GM23338 (cell line): Measurements from ENCODE around the gene PTPRN2. TPM values are rescaled to one million over a fixed set of nuclear protein-coding genes. Genes with fewer than 3 reads are reported as not detected.

Source experiments
- ATAC-seq: fragments of 200-7000 bp; cut with Tn5 transposase; 3 replicates; pipeline ENCODE4 v1.9.1; 2020
- DNase-seq: peaks from one replicate; pipeline ENCODE4 v3.0.0-alpha.2; 2015; ENCODE audit warnings: low spot score
- H2AFZ ChIP-seq: fragments of 200-600 bp; sonication (generic); 2 replicates; pipeline ENCODE4 v1.8.0; 2016; ENCODE audit warnings: antibody characterized with exemption, mild to moderate bottlenecking, moderate library complexity
- H3F3A ChIP-seq: fragments of 200-600 bp; sonication (generic); replicated peaks from 2 replicates; pipeline ENCODE4 v1.8.0; 2017; ENCODE audit warnings: antibody characterized with exemption, mixed run types, low read depth
- H3K27ac ChIP-seq: fragments of 200-600 bp; sonication (generic); 2 replicates; pipeline ENCODE4 v1.6.1; 2016; ENCODE audit warnings: low read depth
- H3K27me3 ChIP-seq: fragments of 200-600 bp; sonication (generic); 2 replicates; pipeline ENCODE4 v1.8.0; 2016; ENCODE audit warnings: mild to moderate bottlenecking, mixed run types, moderate library complexity; ENCODE audit not compliant: insufficient read depth
- H3K36me3 ChIP-seq: fragments of 200-600 bp; sonication (generic); 2 replicates; pipeline ENCODE4 v1.8.0; 2016; ENCODE audit warnings: mild to moderate bottlenecking; ENCODE audit not compliant: insufficient read depth
- H3K4me1 ChIP-seq: fragments of 200-600 bp; sonication (generic); 2 replicates; pipeline ENCODE4 v1.8.0; 2016; ENCODE audit warnings: mild to moderate bottlenecking, moderate library complexity; ENCODE audit not compliant: insufficient read depth
- H3K4me2 ChIP-seq: fragments of 200-600 bp; sonication (generic); 2 replicates; pipeline ENCODE4 v1.7.1; 2017; ENCODE audit warnings: mixed run types
- H3K4me3 ChIP-seq: fragments of 200-600 bp; sonication (generic); 2 replicates; pipeline ENCODE4 v1.6.1; 2016; ENCODE audit warnings: mixed run types
- H3K79me2 ChIP-seq: fragments of 200-600 bp; sonication (generic); replicated peaks from 2 replicates; pipeline ENCODE4 v1.8.0; 2017; ENCODE audit warnings: mild to moderate bottlenecking; ENCODE audit not compliant: insufficient read depth
- H3K9me2 ChIP-seq: fragments of 200-600 bp; sonication (generic); 2 replicates; pipeline ENCODE4 v1.8.0; 2017; ENCODE audit not compliant: insufficient read depth
- H4K20me1 ChIP-seq: fragments of 200-600 bp; sonication (generic); replicated peaks from 2 replicates; pipeline ENCODE4 v1.8.0; 2017; ENCODE audit warnings: mild to moderate bottlenecking; ENCODE audit not compliant: insufficient read depth
- H3K27ac Mint-ChIP-seq: 2 replicates; pipeline ENCODE4 v1.8.0; 2020; ENCODE audit warnings: inconsistent platforms, mild to moderate bottlenecking, moderate library complexity, mixed read lengths
- H3K27me3 Mint-ChIP-seq: 3 replicates; pipeline ENCODE4 v1.8.0; 2022; ENCODE audit warnings: low read depth, mild to moderate bottlenecking, moderate library complexity, mixed read lengths, inconsistent platforms; ENCODE audit not compliant: insufficient read depth, poor library complexity
- H3K36me3 Mint-ChIP-seq: 3 replicates; pipeline ENCODE4 v1.8.0; 2021; ENCODE audit warnings: low read depth, mild to moderate bottlenecking, inconsistent platforms, moderate library complexity, mixed read lengths
- H3K4me1 Mint-ChIP-seq: 3 replicates; pipeline ENCODE4 v1.8.0; 2020; ENCODE audit warnings: mild to moderate bottlenecking, inconsistent platforms, mixed read lengths
- H3K4me3 Mint-ChIP-seq: 3 replicates; pipeline ENCODE4 v1.8.0; 2021; ENCODE audit warnings: moderate library complexity, mild to moderate bottlenecking, inconsistent platforms, mixed read lengths
- H3K9me3 Mint-ChIP-seq: 3 replicates; pipeline ENCODE4 v1.8.0; 2020; ENCODE audit warnings: moderate library complexity, mild to moderate bottlenecking, inconsistent platforms, mixed read lengths
- CREB1 ChIP-seq: fragments of 250-450 bp; sonication (Bioruptor Pico); IDR thresholded peaks from 2 replicates; pipeline ENCODE4 v1.5.0; 2020; ENCODE audit warnings: low read depth, mild to moderate bottlenecking, moderate library complexity
- EZH2 ChIP-seq: fragments of 200-600 bp; sonication (generic); IDR thresholded peaks from one replicate; pipeline ENCODE4 v1.8.0; 2017; ENCODE audit warnings: antibody characterized with exemption, mild to moderate bottlenecking, low read depth; ENCODE audit not compliant: unreplicated experiment
- EZH2phosphoT487 ChIP-seq: fragments of 200-600 bp; sonication (generic); IDR thresholded peaks from one replicate; pipeline ENCODE4 v1.8.1; 2018; ENCODE audit warnings: antibody characterized with exemption; ENCODE audit not compliant: unreplicated experiment
- JUNB ChIP-seq: IDR thresholded peaks from one replicate; pipeline ENCODE4 v1.6.1; 2016; ENCODE audit warnings: antibody characterized with exemption; ENCODE audit not compliant: unreplicated experiment
- NANOG ChIP-seq: IDR thresholded peaks from 2 replicates; pipeline ENCODE4 v1.6.1; 2016; ENCODE audit warnings: antibody characterized with exemption, borderline replicate concordance
- POLR2AphosphoS5 ChIP-seq: IDR thresholded peaks from 2 replicates; pipeline ENCODE4 v1.6.1; 2016; ENCODE audit warnings: antibody characterized with exemption, low read depth
- STAT1 ChIP-seq: IDR thresholded peaks from one replicate; pipeline ENCODE4 v1.6.1; 2016; ENCODE audit warnings: antibody characterized with exemption; ENCODE audit not compliant: unreplicated experiment
- ZNF114 ChIP-seq: fragments of 250-450 bp; sonication (Bioruptor Pico); IDR thresholded peaks from 2 replicates; pipeline ENCODE4 v1.5.0; 2020; ENCODE audit warnings: mild to moderate bottlenecking, moderate library complexity
- ZNF331 ChIP-seq: fragments of 250-450 bp; sonication (Bioruptor Pico); IDR thresholded peaks from 2 replicates; pipeline ENCODE4 v1.5.0; 2020; ENCODE audit warnings: low read depth, mild to moderate bottlenecking, moderate library complexity
- polyA plus RNA-seq: library from polyadenylated mRNA; unstranded; fragments of >200 nt; fragmentation: Nextera tagmentation; extraction: Ambion mirVana; gene quantifications from 2 replicates; pipeline ENCODE4 v1.2.1, GENCODE V29; 2016
- total RNA-seq: library from RNA; depleted of rRNA; stranded (reverse); fragments of >200 nt; shearing (Covaris generic); gene quantifications from 2 replicates; pipeline ENCODE4 v1.2.3, GENCODE V29; 2014
- TF ChIP-seq, protein P1 (sequence below): IDR thresholded peaks from one replicate; pipeline ENCODE4 v1.6.1; 2018; ENCODE audit warnings: antibody characterized with exemption; ENCODE audit not compliant: unreplicated experiment
- TF ChIP-seq, protein P2 (sequence below): IDR thresholded peaks from 2 replicates; pipeline ENCODE4 v1.6.1; 2016; ENCODE audit warnings: antibody characterized with exemption
- TF ChIP-seq, protein P3 (sequence below): fragments of 250-450 bp; sonication (Bioruptor Pico); IDR thresholded peaks from 2 replicates; pipeline ENCODE4 v1.5.0; 2020; ENCODE audit warnings: mild to moderate bottlenecking, moderate library complexity
- TF ChIP-seq, protein P4 (sequence below), 2 experiments: fragments of 200-600 bp in 1 of 2; sonication (generic) in 1 of 2; conservative IDR thresholded peaks; 2 replicates each; pipeline versions ENCODE4 v1.5.1 to v1.6.1; 2016 to 2017; ENCODE audit warnings: antibody characterized with exemption in 2 of 2, low read depth in 2 of 2, mild to moderate bottlenecking in 2 of 2, moderate library complexity in 1 of 2

Gene PTPRN2
- total and polyA plus RNA-seq, 2 experiments from 2014 or later, result 0.87 to 4.0 TPM

DNA sequence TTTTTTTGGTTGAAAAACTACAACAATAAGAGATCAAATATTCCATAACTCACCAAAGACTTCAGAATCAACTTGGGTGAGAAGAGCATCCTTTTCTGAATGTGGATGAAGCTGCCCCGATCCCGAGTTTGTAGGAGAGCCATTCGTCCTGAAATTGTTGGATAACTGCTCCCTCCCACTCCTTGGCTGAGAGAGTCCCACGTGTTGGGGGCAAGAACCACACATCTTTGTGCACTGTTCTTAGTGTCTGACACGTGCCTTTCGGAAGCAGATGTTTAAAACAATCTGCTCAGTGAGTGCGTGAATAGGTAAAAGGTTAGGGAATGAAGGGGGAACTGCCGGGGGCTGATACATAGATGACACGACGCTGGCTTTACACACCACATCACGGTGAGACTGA is 575.7 kb downstream of the PTPRN2 start:
- H3K4me1 ChIP-seq, result no peaks in the 10 kb centered on the region
- H3K79me2 ChIP-seq, result no peaks in the 10 kb centered on the region
- H3K27me3 ChIP-seq, result no peaks in the 10 kb centered on the region
- no peaks in the 10 kb centered on the region for H3K4me1 Mint-ChIP-seq
- no peak overlapping the region for H3K4me2 ChIP-seq
- H3K4me3 Mint-ChIP-seq, result no peak overlapping the region
- H3K36me3 Mint-ChIP-seq, result peaks cover 46% of the 10 kb centered on the region
- no peak for DNase-seq
- no peaks in the 10 kb centered on the region for H3F3A ChIP-seq
- no peaks in the 10 kb centered on the region for H4K20me1 ChIP-seq
- no peak overlapping the region for H3K27ac Mint-ChIP-seq
- H3K27me3 Mint-ChIP-seq, result peaks cover 4% of the 10 kb centered on the region
- no peak overlapping the region for H3K27ac ChIP-seq
- H3K36me3 ChIP-seq, result no peaks in the 10 kb centered on the region
- H2AFZ ChIP-seq, result no peak overlapping the region
- no peak for ATAC-seq
- no peaks in the 10 kb centered on the region for H3K9me2 ChIP-seq
- H3K9me3 Mint-ChIP-seq, result no peaks in the 10 kb centered on the region; the same call in 1 of the 3 replicates
- TF ChIP-seq EZH2, result no peak
- no peak for TF ChIP-seq JUNB
- TF ChIP-seq ZNF114 (CRISPR knock-in tag), result no peak
- TF ChIP-seq CREB1, result no peak
- TF ChIP-seq STAT1, result no peak
- TF ChIP-seq, protein P1, sequence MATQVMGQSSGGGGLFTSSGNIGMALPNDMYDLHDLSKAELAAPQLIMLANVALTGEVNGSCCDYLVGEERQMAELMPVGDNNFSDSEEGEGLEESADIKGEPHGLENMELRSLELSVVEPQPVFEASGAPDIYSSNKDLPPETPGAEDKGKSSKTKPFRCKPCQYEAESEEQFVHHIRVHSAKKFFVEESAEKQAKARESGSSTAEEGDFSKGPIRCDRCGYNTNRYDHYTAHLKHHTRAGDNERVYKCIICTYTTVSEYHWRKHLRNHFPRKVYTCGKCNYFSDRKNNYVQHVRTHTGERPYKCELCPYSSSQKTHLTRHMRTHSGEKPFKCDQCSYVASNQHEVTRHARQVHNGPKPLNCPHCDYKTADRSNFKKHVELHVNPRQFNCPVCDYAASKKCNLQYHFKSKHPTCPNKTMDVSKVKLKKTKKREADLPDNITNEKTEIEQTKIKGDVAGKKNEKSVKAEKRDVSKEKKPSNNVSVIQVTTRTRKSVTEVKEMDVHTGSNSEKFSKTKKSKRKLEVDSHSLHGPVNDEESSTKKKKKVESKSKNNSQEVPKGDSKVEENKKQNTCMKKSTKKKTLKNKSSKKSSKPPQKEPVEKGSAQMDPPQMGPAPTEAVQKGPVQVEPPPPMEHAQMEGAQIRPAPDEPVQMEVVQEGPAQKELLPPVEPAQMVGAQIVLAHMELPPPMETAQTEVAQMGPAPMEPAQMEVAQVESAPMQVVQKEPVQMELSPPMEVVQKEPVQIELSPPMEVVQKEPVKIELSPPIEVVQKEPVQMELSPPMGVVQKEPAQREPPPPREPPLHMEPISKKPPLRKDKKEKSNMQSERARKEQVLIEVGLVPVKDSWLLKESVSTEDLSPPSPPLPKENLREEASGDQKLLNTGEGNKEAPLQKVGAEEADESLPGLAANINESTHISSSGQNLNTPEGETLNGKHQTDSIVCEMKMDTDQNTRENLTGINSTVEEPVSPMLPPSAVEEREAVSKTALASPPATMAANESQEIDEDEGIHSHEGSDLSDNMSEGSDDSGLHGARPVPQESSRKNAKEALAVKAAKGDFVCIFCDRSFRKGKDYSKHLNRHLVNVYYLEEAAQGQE, result no peak
- TF ChIP-seq, protein P2, sequence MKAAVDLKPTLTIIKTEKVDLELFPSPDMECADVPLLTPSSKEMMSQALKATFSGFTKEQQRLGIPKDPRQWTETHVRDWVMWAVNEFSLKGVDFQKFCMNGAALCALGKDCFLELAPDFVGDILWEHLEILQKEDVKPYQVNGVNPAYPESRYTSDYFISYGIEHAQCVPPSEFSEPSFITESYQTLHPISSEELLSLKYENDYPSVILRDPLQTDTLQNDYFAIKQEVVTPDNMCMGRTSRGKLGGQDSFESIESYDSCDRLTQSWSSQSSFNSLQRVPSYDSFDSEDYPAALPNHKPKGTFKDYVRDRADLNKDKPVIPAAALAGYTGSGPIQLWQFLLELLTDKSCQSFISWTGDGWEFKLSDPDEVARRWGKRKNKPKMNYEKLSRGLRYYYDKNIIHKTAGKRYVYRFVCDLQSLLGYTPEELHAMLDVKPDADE, result no peak
- no peak for TF ChIP-seq NANOG
- no peak for TF ChIP-seq POLR2AphosphoS5
- TF ChIP-seq, protein P3, sequence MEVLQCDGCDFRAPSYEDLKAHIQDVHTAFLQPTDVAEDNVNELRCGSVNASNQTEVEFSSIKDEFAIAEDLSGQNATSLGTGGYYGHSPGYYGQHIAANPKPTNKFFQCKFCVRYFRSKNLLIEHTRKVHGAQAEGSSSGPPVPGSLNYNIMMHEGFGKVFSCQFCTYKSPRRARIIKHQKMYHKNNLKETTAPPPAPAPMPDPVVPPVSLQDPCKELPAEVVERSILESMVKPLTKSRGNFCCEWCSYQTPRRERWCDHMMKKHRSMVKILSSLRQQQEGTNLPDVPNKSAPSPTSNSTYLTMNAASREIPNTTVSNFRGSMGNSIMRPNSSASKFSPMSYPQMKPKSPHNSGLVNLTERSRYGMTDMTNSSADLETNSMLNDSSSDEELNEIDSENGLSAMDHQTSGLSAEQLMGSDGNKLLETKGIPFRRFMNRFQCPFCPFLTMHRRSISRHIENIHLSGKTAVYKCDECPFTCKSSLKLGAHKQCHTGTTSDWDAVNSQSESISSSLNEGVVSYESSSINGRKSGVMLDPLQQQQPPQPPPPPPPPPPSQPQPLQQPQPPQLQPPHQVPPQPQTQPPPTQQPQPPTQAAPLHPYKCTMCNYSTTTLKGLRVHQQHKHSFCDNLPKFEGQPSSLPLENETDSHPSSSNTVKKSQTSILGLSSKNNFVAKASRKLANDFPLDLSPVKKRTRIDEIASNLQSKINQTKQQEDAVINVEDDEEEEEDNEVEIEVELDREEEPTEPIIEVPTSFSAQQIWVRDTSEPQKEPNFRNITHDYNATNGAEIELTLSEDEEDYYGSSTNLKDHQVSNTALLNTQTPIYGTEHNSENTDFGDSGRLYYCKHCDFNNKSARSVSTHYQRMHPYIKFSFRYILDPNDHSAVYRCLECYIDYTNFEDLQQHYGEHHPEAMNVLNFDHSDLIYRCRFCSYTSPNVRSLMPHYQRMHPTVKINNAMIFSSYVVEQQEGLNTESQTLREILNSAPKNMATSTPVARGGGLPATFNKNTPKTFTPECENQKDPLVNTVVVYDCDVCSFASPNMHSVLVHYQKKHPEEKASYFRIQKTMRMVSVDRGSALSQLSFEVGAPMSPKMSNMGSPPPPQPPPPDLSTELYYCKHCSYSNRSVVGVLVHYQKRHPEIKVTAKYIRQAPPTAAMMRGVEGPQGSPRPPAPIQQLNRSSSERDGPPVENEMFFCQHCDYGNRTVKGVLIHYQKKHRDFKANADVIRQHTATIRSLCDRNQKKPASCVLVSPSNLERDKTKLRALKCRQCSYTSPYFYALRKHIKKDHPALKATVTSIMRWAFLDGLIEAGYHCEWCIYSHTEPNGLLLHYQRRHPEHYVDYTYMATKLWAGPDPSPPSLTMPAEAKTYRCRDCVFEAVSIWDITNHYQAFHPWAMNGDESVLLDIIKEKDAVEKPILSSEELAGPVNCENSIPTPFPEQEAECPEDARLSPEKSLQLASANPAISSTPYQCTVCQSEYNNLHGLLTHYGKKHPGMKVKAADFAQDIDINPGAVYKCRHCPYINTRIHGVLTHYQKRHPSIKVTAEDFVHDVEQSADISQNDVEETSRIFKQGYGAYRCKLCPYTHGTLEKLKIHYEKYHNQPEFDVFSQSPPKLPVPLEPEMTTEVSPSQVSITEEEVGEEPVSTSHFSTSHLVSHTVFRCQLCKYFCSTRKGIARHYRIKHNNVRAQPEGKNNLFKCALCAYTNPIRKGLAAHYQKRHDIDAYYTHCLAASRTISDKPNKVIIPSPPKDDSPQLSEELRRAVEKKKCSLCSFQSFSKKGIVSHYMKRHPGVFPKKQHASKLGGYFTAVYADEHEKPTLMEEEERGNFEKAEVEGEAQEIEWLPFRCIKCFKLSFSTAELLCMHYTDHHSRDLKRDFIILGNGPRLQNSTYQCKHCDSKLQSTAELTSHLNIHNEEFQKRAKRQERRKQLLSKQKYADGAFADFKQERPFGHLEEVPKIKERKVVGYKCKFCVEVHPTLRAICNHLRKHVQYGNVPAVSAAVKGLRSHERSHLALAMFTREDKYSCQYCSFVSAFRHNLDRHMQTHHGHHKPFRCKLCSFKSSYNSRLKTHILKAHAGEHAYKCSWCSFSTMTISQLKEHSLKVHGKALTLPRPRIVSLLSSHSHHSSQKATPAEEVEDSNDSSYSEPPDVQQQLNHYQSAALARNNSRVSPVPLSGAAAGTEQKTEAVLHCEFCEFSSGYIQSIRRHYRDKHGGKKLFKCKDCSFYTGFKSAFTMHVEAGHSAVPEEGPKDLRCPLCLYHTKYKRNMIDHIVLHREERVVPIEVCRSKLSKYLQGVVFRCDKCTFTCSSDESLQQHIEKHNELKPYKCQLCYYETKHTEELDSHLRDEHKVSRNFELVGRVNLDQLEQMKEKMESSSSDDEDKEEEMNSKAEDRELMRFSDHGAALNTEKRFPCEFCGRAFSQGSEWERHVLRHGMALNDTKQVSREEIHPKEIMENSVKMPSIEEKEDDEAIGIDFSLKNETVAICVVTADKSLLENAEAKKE (CRISPR knock-in tag), result no peak
- TF ChIP-seq ZNF331 (CRISPR knock-in tag), result no peak
- TF ChIP-seq, protein P4, sequence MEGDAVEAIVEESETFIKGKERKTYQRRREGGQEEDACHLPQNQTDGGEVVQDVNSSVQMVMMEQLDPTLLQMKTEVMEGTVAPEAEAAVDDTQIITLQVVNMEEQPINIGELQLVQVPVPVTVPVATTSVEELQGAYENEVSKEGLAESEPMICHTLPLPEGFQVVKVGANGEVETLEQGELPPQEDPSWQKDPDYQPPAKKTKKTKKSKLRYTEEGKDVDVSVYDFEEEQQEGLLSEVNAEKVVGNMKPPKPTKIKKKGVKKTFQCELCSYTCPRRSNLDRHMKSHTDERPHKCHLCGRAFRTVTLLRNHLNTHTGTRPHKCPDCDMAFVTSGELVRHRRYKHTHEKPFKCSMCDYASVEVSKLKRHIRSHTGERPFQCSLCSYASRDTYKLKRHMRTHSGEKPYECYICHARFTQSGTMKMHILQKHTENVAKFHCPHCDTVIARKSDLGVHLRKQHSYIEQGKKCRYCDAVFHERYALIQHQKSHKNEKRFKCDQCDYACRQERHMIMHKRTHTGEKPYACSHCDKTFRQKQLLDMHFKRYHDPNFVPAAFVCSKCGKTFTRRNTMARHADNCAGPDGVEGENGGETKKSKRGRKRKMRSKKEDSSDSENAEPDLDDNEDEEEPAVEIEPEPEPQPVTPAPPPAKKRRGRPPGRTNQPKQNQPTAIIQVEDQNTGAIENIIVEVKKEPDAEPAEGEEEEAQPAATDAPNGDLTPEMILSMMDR (conservative IDR thresholded peaks at IDR 0.05; ENCODE audit: low read depth in 2 of 2), result no peak
- no peak for TF ChIP-seq EZH2phosphoT487
- no peak overlapping the region for H3K4me3 ChIP-seq
